Lower leg skin (tissue), 4 donors: ENCODE results near the gene IFIT3. TPM values are rescaled to one million over a fixed set of nuclear protein-coding genes. Genes with fewer than 3 reads are reported as not detected.

Source experiments
- DNase-seq, 2 donors: peaks; one replicate each; pipeline ENCODE4 v3.0.0-alpha.2; 2019; ENCODE audit warnings: low spot score in 2 of 2
- H3K4me3 ChIP-seq: fragments of 200-600 bp; sonication (generic); 2 replicates; pipeline ENCODE4 v1.5.1; 2017; ENCODE audit warnings: mild to moderate bottlenecking, low read depth; ENCODE audit not compliant: poor library complexity, severe bottlenecking
- CTCF ChIP-seq, 3 donors: fragments of 450-650 bp; IDR thresholded peaks; one replicate each; pipeline ENCODE4 v1.5.1; 2016; ENCODE audit warnings: antibody characterized with exemption in 3 of 3, mild to moderate bottlenecking in 3 of 3, moderate library complexity in 2 of 3
- POLR2A ChIP-seq, 2 donors: fragments of 450-650 bp; IDR thresholded peaks; one replicate each; pipeline ENCODE4 v1.6.1; 2016 to 2017; ENCODE audit warnings: antibody characterized with exemption in 2 of 2, mild to moderate bottlenecking in 1 of 2, moderate library complexity in 1 of 2
- WGBS, 2 donors: methylation state at CpG; one replicate each; pipeline ENCODE4 v1.1.5; 2018; 5-methylcytosine and 5-hydroxymethylcytosine counted together
- intact Hi-C: fragments of 100-400 bp; cut with DNase I; formaldehyde crosslinking; loops from one replicate; pipeline ENCODE4 v1.15.0; 2023; ENCODE audit warnings: low total_unique reads
- total RNA-seq, 4 donors: library from RNA; depleted of rRNA; stranded (reverse); fragments of >200 nt; gene quantifications; one replicate each; pipeline ENCODE4 v1.1.0, GENCODE V29; 2016

Gene IFIT3
- total RNA-seq, 4 donors from 2014 or later, result 1.1 to 8.2 (median 3.7) TPM

GRCh38 chr10:89382757-89383156 lies 55.0 kb downstream of the IFIT3 start:
- no peak overlapping the region for H3K4me3 ChIP-seq
- DNase-seq, result no peak
- intact Hi-C loops, result no loop called here
- WGBS, 2 donors, result 88 to 89% methylated on average over 1 of the region's 1 CpG
- TF ChIP-seq CTCF (IDR thresholded peaks at IDR 0.05), result no peak
- no peak for TF ChIP-seq POLR2A (IDR thresholded peaks at IDR 0.05)

GRCh38 chr10:89384474-89385340 lies 56.9 kb downstream of the IFIT3 start:
- DNase-seq, result no peak
- H3K4me3 ChIP-seq, result no peak overlapping the region
- intact Hi-C loops, result no loop called here
- WGBS, 2 donors, result 67 to 86% methylated on average over 4 of the region's 4 CpGs
- TF ChIP-seq POLR2A (IDR thresholded peaks at IDR 0.05), result no peak
- no peak for TF ChIP-seq CTCF (IDR thresholded peaks at IDR 0.05)

- DNase-seq, result no peak
- TF ChIP-seq CTCF (IDR thresholded peaks at IDR 0.05) (no peak), POLR2A (IDR thresholded peaks at IDR 0.05) (no peak)
- 63 to 64% methylated on average over 2 of the region's 2 CpGs for WGBS, 2 donors
- H3K4me3 ChIP-seq, result no peak overlapping the region
- intact Hi-C loops, result no loop called here
Observed at GRCh38 chr10:89388806-89389205, 61.0 kb downstream of the IFIT3 start.

- no peak overlapping the region for H3K4me3 ChIP-seq
- TF ChIP-seq CTCF (IDR thresholded peaks at IDR 0.05), result no peak
- TF ChIP-seq POLR2A (IDR thresholded peaks at IDR 0.05), result no peak
- intact Hi-C loops, result no loop called here
- 40 to 58% methylated on average over 1 of the region's 1 CpG for WGBS, 2 donors
- DNase-seq, result no peak
Observed at GRCh38 chr10:89389254-89389653, 61.5 kb downstream of the IFIT3 start.

Other genes starting within 250 kb of the IFIT3 start
- gene CH25H, start 120.7 kb upstream of the IFIT3 start, total RNA-seq, result 1 to 10 TPM in 2 of 4 donors, under 1 TPM in 2; 0.45 to 2.8 (median 0.97) TPM
- 10 to 100 TPM; 12.5 to 22.8 (median 18.0) TPM for gene LIPA, start 76.2 kb upstream of the IFIT3 start, total RNA-seq
- 1 to 10 TPM in 3 of 4 donors, under 1 TPM in 1; 0.67 to 2.2 (median 1.9) TPM for gene IFIT2, start 26.0 kb upstream of the IFIT3 start, total RNA-seq
- gene IFIT1B, start 50.1 kb downstream of the IFIT3 start, total RNA-seq, result not detected
- gene IFIT1, start 64.6 kb downstream of the IFIT3 start, total RNA-seq, result 1 to 10 TPM in 3 of 4 donors, under 1 TPM in 1; 0.72 to 6.2 (median 4.7) TPM
- gene IFIT5, start 86.6 kb downstream of the IFIT3 start, total RNA-seq, result 10 to 100 TPM in 1 of 4 donors, 1 to 10 TPM in 3; 6.1 to 10.3 (median 7.3) TPM
- gene SLC16A12, start 207.6 kb downstream of the IFIT3 start, total RNA-seq, result 1 to 10 TPM in 2 of 4 donors, under 1 TPM in 2; 0.13 to 1.5 (median 0.90) TPM